Neural cell (in vitro differentiated cells): ENCODE results near the gene FNDC3B. TPM values are rescaled to one million over a fixed set of nuclear protein-coding genes. Genes with fewer than 3 reads are reported as not detected.

Experiments
- H2AFZ ChIP-seq: fragments of 200-600, 300-800 bp; sonication (generic), shearing (Covaris generic); 2 replicates; pipeline ENCODE4 v1.6.0; 2014; ENCODE audit warnings: low read depth, mild to moderate bottlenecking, antibody characterized with exemption, low read length, moderate library complexity
- H3F3A ChIP-seq: fragments of 200-600 bp; shearing (Covaris generic); 2 replicates; pipeline ENCODE4 v1.6.1; 2016; ENCODE audit warnings: mild to moderate bottlenecking, moderate library complexity, mixed read lengths, antibody characterized with exemption, low read length; ENCODE audit not compliant: insufficient read depth, poor library complexity, severe bottlenecking
- H3K27ac ChIP-seq: fragments of 200-600, 300-800 bp; sonication (generic), shearing (Covaris generic); 2 replicates; pipeline ENCODE4 v1.5.1; 2014; ENCODE audit warnings: mild to moderate bottlenecking, low read length, moderate library complexity
- H3K27me3 ChIP-seq: fragments of 300-800, 200-600 bp; sonication (generic), shearing (Covaris generic); 2 replicates; pipeline ENCODE4 v1.6.0; 2014; ENCODE audit warnings: mild to moderate bottlenecking, low read depth, low read length, moderate library complexity; ENCODE audit not compliant: insufficient read depth
- H3K36me3 ChIP-seq: fragments of 300-800, 200-600 bp; sonication (generic), shearing (Covaris generic); 2 replicates; pipeline ENCODE4 v1.5.1; 2014; ENCODE audit warnings: mild to moderate bottlenecking, antibody characterized with exemption, low read length, moderate library complexity; ENCODE audit not compliant: insufficient read depth
- H3K4me2 ChIP-seq: fragments of 300-800, 200-600 bp; sonication (generic), shearing (Covaris generic); 2 replicates; pipeline ENCODE4 v1.6.0; 2014; ENCODE audit warnings: mild to moderate bottlenecking, low read length
- H3K4me3 ChIP-seq: fragments of 300-800, 200-600 bp; sonication (generic), shearing (Covaris generic); 2 replicates; pipeline ENCODE4 v1.5.1; 2014; ENCODE audit warnings: mild to moderate bottlenecking, low read length, moderate library complexity
- H3K79me2 ChIP-seq: fragments of 200-600 bp; shearing (Covaris generic); replicated peaks from 2 replicates; pipeline ENCODE4 v1.6.0; 2014; ENCODE audit warnings: mild to moderate bottlenecking, low read length, moderate library complexity; ENCODE audit not compliant: insufficient read depth
- H3K9ac ChIP-seq: fragments of 300-800, 200-600 bp; sonication (generic), shearing (Covaris generic); 2 replicates; pipeline ENCODE4 v1.6.1; 2016; ENCODE audit warnings: mild to moderate bottlenecking, low read length, mixed read lengths
- H3K9me2 ChIP-seq: fragments of 200-600 bp; shearing (Covaris generic); 2 replicates; pipeline ENCODE4 v1.6.1; 2016; ENCODE audit warnings: mild to moderate bottlenecking, low read length, mixed read lengths; ENCODE audit not compliant: insufficient read depth
- H3K9me3 ChIP-seq: fragments of 200-600, 300-800 bp; sonication (generic), shearing (Covaris generic); 2 replicates; pipeline ENCODE4 v1.6.1; 2016; ENCODE audit warnings: mild to moderate bottlenecking, mixed run types, low read length, moderate library complexity, mixed read lengths
- H4K20me1 ChIP-seq: fragments of 200-600 bp; shearing (Covaris generic); 2 replicates; pipeline ENCODE4 v1.6.1; 2016; ENCODE audit warnings: mild to moderate bottlenecking, mixed run types; ENCODE audit not compliant: insufficient read depth
- CTCF ChIP-seq: fragments of 450-650 bp; IDR thresholded peaks from 2 replicates; pipeline ENCODE4 v1.5.1; 2014; ENCODE audit warnings: antibody characterized with exemption, mild to moderate bottlenecking, moderate library complexity; ENCODE audit not compliant: poor library complexity, severe bottlenecking
- EZH2 ChIP-seq: fragments of 200-600, 300-800 bp; shearing (Covaris generic), sonication (generic); IDR thresholded peaks from 2 replicates; pipeline ENCODE4 v1.6.1; 2014; ENCODE audit warnings: antibody characterized with exemption, low read length, borderline replicate concordance, mild to moderate bottlenecking; ENCODE audit not compliant: insufficient read depth, poor library complexity, severe bottlenecking
- MXI1 ChIP-seq: fragments of 450-650 bp; conservative IDR thresholded peaks from 2 replicates; pipeline ENCODE4 v1.6.1; 2014; ENCODE audit warnings: antibody characterized with exemption, mild to moderate bottlenecking; ENCODE audit not compliant: poor library complexity, severe bottlenecking
- POLR2AphosphoS5 ChIP-seq: IDR thresholded peaks from 2 replicates; pipeline ENCODE4 v1.6.1; 2012
- RAD21 ChIP-seq: fragments of 450-650 bp; conservative IDR thresholded peaks from 2 replicates; pipeline ENCODE4 v1.6.1; 2014; ENCODE audit warnings: antibody characterized with exemption, mild to moderate bottlenecking, moderate library complexity
- REST ChIP-seq: IDR thresholded peaks from 2 replicates; pipeline ENCODE4 v1.6.1; 2012; ENCODE audit warnings: borderline replicate concordance
- SMC3 ChIP-seq: fragments of 450-650 bp; conservative IDR thresholded peaks from 2 replicates; pipeline ENCODE4 v1.6.1; 2014; ENCODE audit warnings: antibody characterized with exemption, mild to moderate bottlenecking, moderate library complexity; ENCODE audit not compliant: poor library complexity
- polyA plus RNA-seq: library from polyadenylated mRNA; depleted of rRNA; stranded (reverse); fragments of >200 nt; gene quantifications from 2 replicates; pipeline ENCODE4 v1.2.3, GENCODE V29; 2014

The FNDC3B gene
- polyA plus RNA-seq, 1 donor from 2014 or later, result 4.9 TPM

GRCh38 chr3:172315401-172316091 lies 276.2 kb downstream of the FNDC3B start:
- Histone ChIP-seq H3K27ac (no peak overlapping the region), H2AFZ (no peak overlapping the region), H3K4me2 (no peak overlapping the region), H3K9me2 (no peaks in the 10 kb centered on the region), H3K4me3 (no peak overlapping the region), H4K20me1 (no peaks in the 10 kb centered on the region), H3K9me3 (no peaks in the 10 kb centered on the region), H3K79me2 (no peaks in the 10 kb centered on the region), H3K36me3 (no peaks in the 10 kb centered on the region), H3K9ac (no peak overlapping the region), H3K27me3 (no peaks in the 10 kb centered on the region), H3F3A (no peaks in the 10 kb centered on the region)
- TF ChIP-seq POLR2AphosphoS5 (no peak), CTCF (no peak), SMC3 (no peak)

GRCh38 chr3:172316758-172317157 lies 277.4 kb downstream of the FNDC3B start:
- TF ChIP-seq RAD21 (no peak), SMC3 (no peak), MXI1 (no peak), EZH2 (no peak)
- Histone ChIP-seq H3K9me2 (no peaks in the 10 kb centered on the region), H3K27me3 (no peaks in the 10 kb centered on the region), H4K20me1 (no peaks in the 10 kb centered on the region), H3K36me3 (no peaks in the 10 kb centered on the region), H3K4me2 (no peak overlapping the region), H2AFZ (no peak overlapping the region), H3K4me3 (no peak overlapping the region), H3K79me2 (no peaks in the 10 kb centered on the region), H3K9me3 (no peaks in the 10 kb centered on the region), H3K9ac (no peak overlapping the region), H3K27ac (no peak overlapping the region), H3F3A (no peaks in the 10 kb centered on the region)

- H3K9ac ChIP-seq, result no peak overlapping the region
- H3K27ac ChIP-seq, result no peak overlapping the region
- no peaks in the 10 kb centered on the region for H3K36me3 ChIP-seq
- TF ChIP-seq REST, result no peak
- TF ChIP-seq SMC3, result no peak
- no peaks in the 10 kb centered on the region for H3F3A ChIP-seq
- H3K27me3 ChIP-seq, result no peaks in the 10 kb centered on the region
- no peaks in the 10 kb centered on the region for H3K9me2 ChIP-seq
- no peak overlapping the region for H3K4me3 ChIP-seq
- H2AFZ ChIP-seq, result no peak overlapping the region
- H3K9me3 ChIP-seq, result no peaks in the 10 kb centered on the region
- no peaks in the 10 kb centered on the region for H4K20me1 ChIP-seq
- no peaks in the 10 kb centered on the region for H3K79me2 ChIP-seq
- H3K4me2 ChIP-seq, result no peak overlapping the region
Observed at GRCh38 chr3:172317481-172317880, 278.1 kb downstream of the FNDC3B start.
